ENCODE measurements around the gene LRRC9.

DNA sequence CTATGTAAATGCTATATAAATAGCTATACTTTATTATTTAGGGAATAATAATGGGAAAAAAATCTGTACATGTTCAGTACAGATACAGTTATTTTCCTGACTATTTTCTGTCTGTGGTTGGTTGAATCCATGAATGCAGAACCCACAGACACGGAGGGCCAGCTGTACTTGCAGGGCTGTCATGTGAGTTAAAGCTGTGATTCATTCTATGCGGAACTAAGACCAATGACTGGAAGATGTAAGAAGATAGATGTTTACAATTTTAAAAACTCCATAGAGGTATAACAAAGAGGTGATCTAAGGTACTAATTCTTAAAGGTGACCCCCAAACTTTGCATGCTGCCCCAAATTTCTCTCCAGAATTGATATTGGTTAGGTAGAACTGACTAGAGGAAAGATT lies 186.4 kb downstream of the LRRC9 start:
- TF ChIP-seq, protein P1, sequence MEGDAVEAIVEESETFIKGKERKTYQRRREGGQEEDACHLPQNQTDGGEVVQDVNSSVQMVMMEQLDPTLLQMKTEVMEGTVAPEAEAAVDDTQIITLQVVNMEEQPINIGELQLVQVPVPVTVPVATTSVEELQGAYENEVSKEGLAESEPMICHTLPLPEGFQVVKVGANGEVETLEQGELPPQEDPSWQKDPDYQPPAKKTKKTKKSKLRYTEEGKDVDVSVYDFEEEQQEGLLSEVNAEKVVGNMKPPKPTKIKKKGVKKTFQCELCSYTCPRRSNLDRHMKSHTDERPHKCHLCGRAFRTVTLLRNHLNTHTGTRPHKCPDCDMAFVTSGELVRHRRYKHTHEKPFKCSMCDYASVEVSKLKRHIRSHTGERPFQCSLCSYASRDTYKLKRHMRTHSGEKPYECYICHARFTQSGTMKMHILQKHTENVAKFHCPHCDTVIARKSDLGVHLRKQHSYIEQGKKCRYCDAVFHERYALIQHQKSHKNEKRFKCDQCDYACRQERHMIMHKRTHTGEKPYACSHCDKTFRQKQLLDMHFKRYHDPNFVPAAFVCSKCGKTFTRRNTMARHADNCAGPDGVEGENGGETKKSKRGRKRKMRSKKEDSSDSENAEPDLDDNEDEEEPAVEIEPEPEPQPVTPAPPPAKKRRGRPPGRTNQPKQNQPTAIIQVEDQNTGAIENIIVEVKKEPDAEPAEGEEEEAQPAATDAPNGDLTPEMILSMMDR (IDR thresholded peaks at IDR 0.05; ENCODE audit: low read depth, low read length) = no peak
- no peak for TF ChIP-seq POLR2A (IDR thresholded peaks at IDR 0.05; ENCODE audit: extremely low read depth, insufficient read length)
- TF ChIP-seq, protein P2, sequence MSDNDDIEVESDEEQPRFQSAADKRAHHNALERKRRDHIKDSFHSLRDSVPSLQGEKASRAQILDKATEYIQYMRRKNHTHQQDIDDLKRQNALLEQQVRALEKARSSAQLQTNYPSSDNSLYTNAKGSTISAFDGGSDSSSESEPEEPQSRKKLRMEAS (IDR thresholded peaks at IDR 0.05; ENCODE audit: low read depth, low read length) = no peak

Measured in NB4 (cell line).